HepG2 (cell line): ENCODE results near the gene ZBTB45. TPM values are rescaled to one million over a fixed set of nuclear protein-coding genes. Genes with fewer than 3 reads are reported as not detected.
A peak's percentile ranks its signal among the peaks of the same experiment; 100 is the strongest.

ENCODE experiments used
- ATRX ChIP-seq: sonication (generic); formaldehyde crosslinking; IDR thresholded peaks from 2 replicates; pipeline ENCODE4 v1.4.0; 2020; ENCODE audit warnings: missing genetic modification reagents, borderline replicate concordance
- BRD4 ChIP-seq: sonication (generic); formaldehyde crosslinking; IDR thresholded peaks from 2 replicates; pipeline ENCODE4 v1.4.0; 2020; ENCODE audit warnings: missing genetic modification reagents
- EEA1 ChIP-seq: sonication (generic); formaldehyde crosslinking; IDR thresholded peaks from 2 replicates; pipeline ENCODE4 v1.5.1; 2020; ENCODE audit warnings: mild to moderate bottlenecking, missing genetic modification reagents, borderline replicate concordance
- ETV5 ChIP-seq: IDR thresholded peaks from 2 replicates; pipeline ENCODE4 v1.6.1; 2018; ENCODE audit warnings: missing biosample characterization, missing genetic modification reagents, inconsistent platforms, borderline replicate concordance
- HDAC1 ChIP-seq: sonication (generic); formaldehyde crosslinking; IDR thresholded peaks from 2 replicates; pipeline ENCODE4 v1.5.1; 2020; ENCODE audit warnings: mild to moderate bottlenecking, missing genetic modification reagents
- ISX ChIP-seq: sonication (generic); formaldehyde crosslinking; conservative IDR thresholded peaks from 2 replicates; pipeline ENCODE4 v1.5.0; 2020; ENCODE audit warnings: missing genetic modification reagents
- KDM3A ChIP-seq: IDR thresholded peaks from 2 replicates; pipeline ENCODE4 v1.6.1; 2018; ENCODE audit warnings: low read depth, missing compliant biosample characterization
- MAX ChIP-seq: IDR thresholded peaks from 2 replicates; pipeline ENCODE4 v1.6.1; 2012; ENCODE audit warnings: inconsistent platforms
- MTA1 ChIP-seq: sonication (generic); formaldehyde crosslinking; IDR thresholded peaks from 2 replicates; pipeline ENCODE4 v1.4.0; 2020; ENCODE audit warnings: missing genetic modification reagents, mild to moderate bottlenecking, borderline replicate concordance
- RBM39 ChIP-seq: fragments of 200-400 bp; formaldehyde crosslinking; IDR thresholded peaks from one replicate; pipeline ENCODE4 v1.6.1; 2018; ENCODE audit warnings: antibody characterized with exemption, mild to moderate bottlenecking, low read depth, low read length; ENCODE audit not compliant: poor library complexity, severe bottlenecking
- RFX5 ChIP-seq: IDR thresholded peaks from 2 replicates; pipeline ENCODE4 v1.6.1; 2011; ENCODE audit warnings: low read depth, low read length, improper control_type of control experiment
- SP5 ChIP-seq: IDR thresholded peaks from 2 replicates; pipeline ENCODE4 v1.6.1; 2016; ENCODE audit warnings: low read depth, borderline replicate concordance
- ZNF501 ChIP-seq: sonication (generic); formaldehyde crosslinking; IDR thresholded peaks from 2 replicates; pipeline ENCODE4 v1.5.1; 2020; ENCODE audit warnings: mild to moderate bottlenecking, moderate library complexity, missing genetic modification reagents
- ZNF547 ChIP-seq: sonication (generic); formaldehyde crosslinking; IDR thresholded peaks from 2 replicates; pipeline ENCODE4 v1.5.1; 2020; ENCODE audit warnings: mild to moderate bottlenecking, missing genetic modification reagents
- ZNF552 ChIP-seq: sonication (generic); formaldehyde crosslinking; IDR thresholded peaks from 2 replicates; pipeline ENCODE4 v1.9.0; 2022; ENCODE audit warnings: missing genetic modification reagents, mild to moderate bottlenecking, borderline replicate concordance
- ZNF615 ChIP-seq: sonication (generic); formaldehyde crosslinking; IDR thresholded peaks from 2 replicates; pipeline ENCODE4 v1.5.0; 2020; ENCODE audit warnings: mild to moderate bottlenecking, missing genetic modification reagents, borderline replicate concordance
- ZNF75D ChIP-seq: sonication (generic); formaldehyde crosslinking; IDR thresholded peaks from 2 replicates; pipeline ENCODE4 v1.8.1; 2023; ENCODE audit warnings: missing genetic modification reagents, mild to moderate bottlenecking, borderline replicate concordance
- ZNF781 ChIP-seq: sonication (generic); formaldehyde crosslinking; IDR thresholded peaks from 2 replicates; pipeline ENCODE4 v1.5.1; 2020; ENCODE audit warnings: borderline replicate concordance, mild to moderate bottlenecking, missing genetic modification reagents; ENCODE audit errors: not compliant biosample characterization
- polyA plus RNA-seq, 8 experiments: library from polyadenylated mRNA; depleted of rRNA in 3 of 8; stranded (reverse) in 7 of 8; unstranded in 1 of 8; fragments of >200 nt; fragmentation: Illumina TruSeq in 4 of 8; extraction: Trizol in 4 of 8; gene quantifications; 2 replicates each; pipeline versions ENCODE4 v1.2.1 to v1.2.3, GENCODE V29; 2011 to 2016; ENCODE audit warnings: low read depth in 4 of 8, missing spikeins in 1 of 8, mixed read lengths in 1 of 8; ENCODE audit not compliant: insufficient read depth in 1 of 8
- total RNA-seq, 5 experiments: library from RNA; depleted of rRNA; stranded (reverse); fragments of >200 nt; fragmentation: Illumina TruSeq; extraction: Trizol; gene quantifications; 2 replicates each; pipeline ENCODE4 v1.2.3, GENCODE V29; 2016; ENCODE audit warnings: low read depth in 1 of 5
- TF ChIP-seq, protein P1 (sequence below): sonication (generic); formaldehyde crosslinking; IDR thresholded peaks from 2 replicates; pipeline ENCODE4 v1.8.0; 2022; ENCODE audit warnings: missing genetic modification reagents, mild to moderate bottlenecking, inconsistent platforms, borderline replicate concordance
- TF ChIP-seq, protein P2 (sequence below): IDR thresholded peaks from 2 replicates; pipeline ENCODE4 v1.6.1; 2016; ENCODE audit warnings: missing compliant biosample characterization, missing genetic modification reagents, borderline replicate concordance
- TF ChIP-seq, protein P3 (sequence below): sonication (generic); formaldehyde crosslinking; IDR thresholded peaks from 2 replicates; pipeline ENCODE4 v1.4.0; 2020; ENCODE audit warnings: mild to moderate bottlenecking, missing genetic modification reagents

The ZBTB45 gene
- total and polyA plus RNA-seq, 2 of the 13 experiments (the other 11 are each of a cell fraction or from before 2014, with no cell fraction given), result 3.0 to 3.7 TPM

DNA sequence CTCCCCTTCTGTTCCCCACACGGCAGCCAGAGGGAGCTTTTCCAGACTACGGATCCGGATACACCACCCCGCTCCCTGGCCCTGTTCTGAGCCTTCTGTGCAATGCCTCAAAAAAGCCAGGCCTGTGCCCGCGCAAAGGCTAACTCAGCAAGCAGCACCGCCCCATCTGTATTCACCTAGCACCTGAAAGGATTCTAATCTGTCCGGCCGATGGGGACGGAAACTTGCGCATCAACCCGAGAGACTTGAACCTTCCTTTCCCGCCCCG is 589 bp downstream of the ZBTB45 start (continued):
- TF ChIP-seq, protein P1, sequence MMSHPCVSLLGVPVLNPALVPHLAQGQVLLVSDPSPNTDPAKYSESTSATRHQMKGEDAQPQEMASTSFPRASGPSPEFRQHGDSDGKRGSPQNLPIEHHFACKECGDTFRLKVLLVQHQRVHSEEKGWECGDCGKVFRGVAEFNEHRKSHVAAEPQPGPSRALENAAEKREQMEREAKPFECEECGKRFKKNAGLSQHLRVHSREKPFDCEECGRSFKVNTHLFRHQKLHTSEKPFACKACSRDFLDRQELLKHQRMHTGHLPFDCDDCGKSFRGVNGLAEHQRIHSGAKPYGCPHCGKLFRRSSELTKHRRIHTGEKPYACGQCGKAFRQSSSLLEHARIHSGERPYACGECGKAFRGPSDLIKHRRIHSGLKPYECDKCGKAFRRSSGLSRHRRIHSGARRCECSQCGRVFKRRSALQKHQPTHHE (CRISPR knock-in tag), result no peak
- TF ChIP-seq, protein P2, sequence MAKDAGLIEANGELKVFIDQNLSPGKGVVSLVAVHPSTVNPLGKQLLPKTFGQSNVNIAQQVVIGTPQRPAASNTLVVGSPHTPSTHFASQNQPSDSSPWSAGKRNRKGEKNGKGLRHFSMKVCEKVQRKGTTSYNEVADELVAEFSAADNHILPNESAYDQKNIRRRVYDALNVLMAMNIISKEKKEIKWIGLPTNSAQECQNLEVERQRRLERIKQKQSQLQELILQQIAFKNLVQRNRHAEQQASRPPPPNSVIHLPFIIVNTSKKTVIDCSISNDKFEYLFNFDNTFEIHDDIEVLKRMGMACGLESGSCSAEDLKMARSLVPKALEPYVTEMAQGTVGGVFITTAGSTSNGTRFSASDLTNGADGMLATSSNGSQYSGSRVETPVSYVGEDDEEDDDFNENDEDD (CRISPR knock-in tag), result peak; percentile 52; the same call in 1 of the 2 replicates
- no peak; the same call in 1 of the 2 replicates for TF ChIP-seq ZNF501 (CRISPR knock-in tag)
- peak; percentile 50; the same call in 1 of the 2 replicates for TF ChIP-seq ZNF75D
- 0 out of 2 replicates have a peak, but pooled peaks have one; percentile 2 for TF ChIP-seq BRD4 (CRISPR knock-in tag)
- TF ChIP-seq ZNF615 (CRISPR knock-in tag), result no peak
- 0 out of 2 replicates have a peak, but pooled peaks have one; percentile 8 for TF ChIP-seq SP5 (CRISPR knock-in tag)
- 0 out of 2 replicates have a peak, but pooled peaks have one; percentile 27 for TF ChIP-seq EEA1
- TF ChIP-seq, protein P3, sequence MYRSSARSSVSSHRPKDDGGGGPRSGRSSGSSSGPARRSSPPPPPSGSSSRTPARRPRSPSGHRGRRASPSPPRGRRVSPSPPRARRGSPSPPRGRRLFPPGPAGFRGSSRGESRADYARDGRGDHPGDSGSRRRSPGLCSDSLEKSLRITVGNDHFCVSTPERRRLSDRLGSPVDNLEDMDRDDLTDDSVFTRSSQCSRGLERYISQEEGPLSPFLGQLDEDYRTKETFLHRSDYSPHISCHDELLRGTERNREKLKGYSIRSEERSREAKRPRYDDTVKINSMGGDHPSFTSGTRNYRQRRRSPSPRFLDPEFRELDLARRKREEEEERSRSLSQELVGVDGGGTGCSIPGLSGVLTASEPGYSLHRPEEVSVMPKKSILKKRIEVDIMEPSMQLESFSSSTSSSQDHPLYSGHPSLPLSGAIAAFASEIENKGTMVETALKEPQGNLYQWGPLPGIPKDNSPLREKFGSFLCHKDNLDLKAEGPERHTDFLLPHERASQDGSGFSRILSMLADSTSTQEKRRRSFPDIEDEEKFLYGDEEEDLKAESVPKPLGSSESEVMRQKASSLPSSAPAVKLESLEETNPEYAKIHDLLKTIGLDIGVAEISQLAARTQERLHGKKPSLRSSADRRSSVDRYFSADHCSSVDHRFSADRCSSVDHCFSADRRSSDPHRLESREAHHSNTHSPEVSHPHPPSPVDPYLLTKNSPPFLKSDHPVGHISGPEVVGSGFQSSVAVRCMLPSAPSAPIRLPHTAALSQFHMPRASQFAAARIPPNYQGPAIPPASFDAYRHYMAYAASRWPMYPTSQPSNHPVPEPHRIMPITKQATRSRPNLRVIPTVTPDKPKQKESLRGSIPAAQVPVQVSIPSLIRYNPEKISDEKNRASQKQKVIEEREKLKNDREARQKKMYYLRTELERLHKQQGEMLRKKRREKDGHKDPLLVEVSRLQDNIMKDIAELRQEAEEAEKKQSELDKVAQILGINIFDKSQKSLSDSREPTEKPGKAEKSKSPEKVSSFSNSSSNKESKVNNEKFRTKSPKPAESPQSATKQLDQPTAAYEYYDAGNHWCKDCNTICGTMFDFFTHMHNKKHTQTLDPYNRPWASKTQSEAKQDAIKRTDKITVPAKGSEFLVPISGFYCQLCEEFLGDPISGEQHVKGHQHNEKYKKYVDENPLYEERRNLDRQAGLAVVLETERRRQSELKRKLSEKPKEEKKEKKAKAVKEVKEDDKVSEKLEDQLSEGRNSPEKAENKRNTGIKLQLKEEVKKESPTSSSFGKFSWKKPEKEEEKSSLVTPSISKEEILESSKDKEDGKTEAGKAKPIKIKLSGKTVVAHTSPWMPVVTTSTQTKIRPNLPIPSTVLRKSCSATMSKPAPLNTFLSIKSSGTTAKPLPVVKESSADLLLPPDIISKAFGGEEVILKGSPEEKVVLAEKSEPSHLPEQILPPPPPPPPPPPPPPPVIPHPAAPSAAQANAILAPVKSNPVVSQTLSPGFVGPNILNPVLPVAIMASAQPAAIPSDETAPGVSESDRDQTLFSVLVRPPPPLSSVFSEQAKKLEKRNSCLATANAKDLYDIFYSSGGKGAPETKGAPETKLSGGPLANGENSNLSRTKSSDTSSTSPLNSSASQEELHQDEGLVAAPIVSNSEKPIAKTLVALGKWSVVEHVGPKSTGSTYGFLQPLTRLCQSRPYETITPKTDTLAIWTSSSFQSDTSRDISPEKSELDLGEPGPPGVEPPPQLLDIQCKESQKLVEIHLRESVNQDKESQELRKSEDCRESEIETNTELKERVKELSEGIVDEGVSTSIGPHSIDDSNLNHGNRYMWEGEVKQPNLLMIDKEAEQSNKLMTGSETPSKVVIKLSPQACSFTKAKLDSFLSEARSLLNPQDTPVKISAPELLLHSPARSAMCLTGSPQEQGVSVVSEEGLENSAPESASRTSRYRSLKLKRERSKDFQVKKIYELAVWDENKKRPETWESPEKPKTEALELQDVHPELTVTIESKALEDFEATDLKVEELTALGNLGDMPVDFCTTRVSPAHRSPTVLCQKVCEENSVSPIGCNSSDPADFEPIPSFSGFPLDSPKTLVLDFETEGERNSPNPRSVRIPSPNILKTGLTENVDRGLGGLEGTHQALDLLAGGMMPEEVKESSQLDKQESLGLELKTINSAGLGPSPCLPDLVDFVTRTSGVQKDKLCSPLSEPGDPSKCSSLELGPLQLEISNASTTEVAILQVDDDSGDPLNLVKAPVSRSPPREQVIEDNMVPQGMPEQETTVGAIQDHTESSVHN, result no peak
- no peak for TF ChIP-seq ZNF781
- no peak for TF ChIP-seq MTA1 (CRISPR knock-in tag)
- no peak for TF ChIP-seq KDM3A (CRISPR knock-in tag)
- TF ChIP-seq ZNF547 (CRISPR knock-in tag), result no peak
- TF ChIP-seq ISX (CRISPR knock-in tag), result no peak
- 0 out of 2 replicates have a peak, but pooled peaks have one; percentile 13 for TF ChIP-seq ETV5 (CRISPR knock-in tag)
- TF ChIP-seq RBM39, result peak; percentile 13
- no peak for TF ChIP-seq RFX5
- no peak; the same call in 1 of the 2 replicates for TF ChIP-seq MAX
- TF ChIP-seq ZNF552 (CRISPR knock-in tag), result no peak
- no peak for TF ChIP-seq HDAC1 (CRISPR knock-in tag)
- TF ChIP-seq ATRX (CRISPR knock-in tag), result no peak
